ENCODE results near the gene OR8G1.
"Not testable (repeated sequence)": the region's sequence is repeated elsewhere in the genome, so short reads cannot be mapped to it uniquely, and the experiment has no call there.

The OR8G1 gene

DNA sequence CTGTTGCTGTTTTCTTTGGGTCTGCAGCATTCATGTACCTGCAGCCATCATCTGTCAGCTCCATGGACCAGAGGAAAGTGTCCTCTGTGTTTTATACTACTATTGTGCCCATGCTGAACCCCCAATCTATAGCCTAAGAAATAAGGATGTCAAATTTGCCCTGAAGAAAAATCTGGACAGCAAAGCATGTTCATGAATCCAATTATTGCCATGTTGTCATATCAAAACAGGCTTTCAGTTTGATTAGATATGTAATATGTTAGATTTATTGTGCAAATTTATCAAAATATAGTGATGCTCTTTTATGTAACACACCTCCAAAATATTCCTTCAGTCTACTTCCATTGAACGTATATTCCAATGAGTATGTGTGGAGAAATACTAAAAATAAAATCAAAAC is 15.4 kb upstream of the OR8G1 start:
- H3K4me3 ChIP-seq (ENCODE audit: low read depth, low read length) = no peak overlapping the region
- no peaks in the 10 kb centered on the region for H3K9me3 ChIP-seq
- no peaks in the 10 kb centered on the region for H3K27me3 ChIP-seq
- TF ChIP-seq, protein P1, sequence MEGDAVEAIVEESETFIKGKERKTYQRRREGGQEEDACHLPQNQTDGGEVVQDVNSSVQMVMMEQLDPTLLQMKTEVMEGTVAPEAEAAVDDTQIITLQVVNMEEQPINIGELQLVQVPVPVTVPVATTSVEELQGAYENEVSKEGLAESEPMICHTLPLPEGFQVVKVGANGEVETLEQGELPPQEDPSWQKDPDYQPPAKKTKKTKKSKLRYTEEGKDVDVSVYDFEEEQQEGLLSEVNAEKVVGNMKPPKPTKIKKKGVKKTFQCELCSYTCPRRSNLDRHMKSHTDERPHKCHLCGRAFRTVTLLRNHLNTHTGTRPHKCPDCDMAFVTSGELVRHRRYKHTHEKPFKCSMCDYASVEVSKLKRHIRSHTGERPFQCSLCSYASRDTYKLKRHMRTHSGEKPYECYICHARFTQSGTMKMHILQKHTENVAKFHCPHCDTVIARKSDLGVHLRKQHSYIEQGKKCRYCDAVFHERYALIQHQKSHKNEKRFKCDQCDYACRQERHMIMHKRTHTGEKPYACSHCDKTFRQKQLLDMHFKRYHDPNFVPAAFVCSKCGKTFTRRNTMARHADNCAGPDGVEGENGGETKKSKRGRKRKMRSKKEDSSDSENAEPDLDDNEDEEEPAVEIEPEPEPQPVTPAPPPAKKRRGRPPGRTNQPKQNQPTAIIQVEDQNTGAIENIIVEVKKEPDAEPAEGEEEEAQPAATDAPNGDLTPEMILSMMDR (IDR thresholded peaks at IDR 0.05; ENCODE audit: low read depth, low read length) = no peak
- no peaks in the 10 kb centered on the region for H3K36me3 ChIP-seq
- no peak for DNase-seq
- H3K4me1 ChIP-seq = no peaks in the 10 kb centered on the region

DNA sequence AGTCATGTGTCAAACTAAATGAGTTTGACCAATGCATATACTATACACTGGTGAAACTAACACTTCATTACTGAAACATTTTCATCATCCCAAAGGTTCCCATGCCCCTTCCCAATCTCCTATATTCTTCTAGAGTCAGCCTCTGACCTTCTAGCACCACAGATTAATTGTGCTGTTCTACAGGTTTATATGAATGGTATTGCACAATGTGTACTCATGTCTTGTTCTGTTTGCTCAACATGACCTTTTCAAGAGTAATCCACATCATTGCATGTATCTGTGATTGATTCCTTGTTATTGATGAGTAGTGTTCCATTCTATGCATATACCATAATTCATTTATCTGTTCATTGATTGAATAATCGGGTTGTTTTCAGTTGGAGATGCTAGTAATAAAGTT is 7.5 kb upstream of the OR8G1 start:
- TF ChIP-seq, protein P1 (IDR thresholded peaks at IDR 0.05; ENCODE audit: low read depth, low read length) = no peak
- Histone ChIP-seq H3K27me3 (no peaks in the 10 kb centered on the region), H3K9me3 (no peaks in the 10 kb centered on the region), H3K4me1 (no peaks in the 10 kb centered on the region), H3K36me3 (no peaks in the 10 kb centered on the region), H3K4me3 (ENCODE audit: low read depth, low read length) (no peak overlapping the region)
- no peak for DNase-seq

DNA sequence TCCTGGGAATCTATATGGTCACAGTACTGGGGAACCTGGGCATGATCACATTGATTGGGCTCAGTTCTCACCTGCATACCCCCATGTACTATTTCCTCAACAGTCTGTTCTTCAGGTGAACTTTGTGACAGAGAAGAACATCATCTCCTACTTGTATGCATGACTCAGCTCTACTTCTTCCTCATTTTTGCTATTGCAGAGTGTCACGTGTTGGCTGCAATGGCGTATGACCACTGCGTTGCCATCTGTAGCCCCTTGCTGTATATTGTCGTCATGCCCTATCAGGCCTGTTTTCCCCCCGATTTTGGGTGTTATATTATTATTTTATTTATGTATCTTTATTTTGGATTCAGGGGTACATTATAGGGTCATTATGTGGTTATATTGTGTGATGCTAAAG is 2.4 kb upstream of the OR8G1 start:
- no peaks in the 10 kb centered on the region for H3K36me3 ChIP-seq
- no peaks in the 10 kb centered on the region for H3K4me1 ChIP-seq
- H3K4me3 ChIP-seq (ENCODE audit: low read depth, low read length) = no peak overlapping the region
- no peaks in the 10 kb centered on the region for H3K9me3 ChIP-seq
- TF ChIP-seq, protein P1 (IDR thresholded peaks at IDR 0.05; ENCODE audit: low read depth, low read length) = no peak
- H3K27me3 ChIP-seq = no peaks in the 10 kb centered on the region
- DNase-seq = no peak

DNA sequence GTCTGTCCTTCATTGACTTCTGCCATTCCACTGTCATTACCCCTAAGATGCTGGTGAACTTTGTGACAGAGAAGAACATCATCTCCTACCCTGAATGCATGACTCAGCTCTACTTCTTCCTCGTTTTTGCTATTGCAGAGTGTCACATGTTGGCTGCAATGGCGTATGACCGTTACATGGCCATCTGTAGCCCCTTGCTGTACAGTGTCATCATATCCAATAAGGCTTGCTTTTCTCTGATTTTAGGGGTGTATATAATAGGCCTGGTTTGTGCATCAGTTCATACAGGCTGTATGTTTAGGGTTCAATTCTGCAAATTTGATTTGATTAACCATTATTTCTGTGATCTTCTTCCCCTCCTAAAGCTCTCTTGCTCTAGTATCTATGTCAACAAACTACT is 9.0 kb downstream of the OR8G1 start:
- DNase-seq; H3K4me3 ChIP-seq (ENCODE audit: low read depth, low read length); H3K4me1 ChIP-seq; H3K27me3 ChIP-seq; H3K36me3 ChIP-seq; H3K9me3 ChIP-seq: not testable (repeated sequence)

DNA sequence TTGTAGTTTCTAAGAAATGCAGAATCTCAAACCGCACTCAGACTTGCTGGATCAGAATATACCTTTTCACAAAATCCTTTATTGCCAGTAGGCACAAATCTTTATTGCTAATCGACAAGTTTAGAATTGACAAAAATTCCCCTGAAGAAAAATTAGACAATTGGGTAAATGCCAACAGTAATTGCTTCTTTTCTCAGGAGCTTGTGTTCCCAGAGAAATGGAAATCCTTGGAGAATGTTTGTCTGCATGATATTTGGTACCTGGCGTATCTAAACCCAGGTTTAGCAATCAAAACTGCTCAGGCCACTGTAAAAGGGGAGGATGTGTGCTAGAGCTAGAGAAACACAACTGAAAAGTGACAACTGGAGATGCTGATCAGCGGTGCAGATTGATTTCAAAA is 15.2 kb downstream of the OR8G1 start, which contains the start of gene OR8G5:
TSS of gene OR8G5 (plus strand) at position 301 of the 400 bp plus-strand sequence. CDS start 8,556 bp downstream, outside the sequence.
- H3K27me3 ChIP-seq = no peaks in the 10 kb centered on the region
- no peaks in the 10 kb centered on the region for H3K9me3 ChIP-seq
- H3K4me3 ChIP-seq (ENCODE audit: low read depth, low read length) = no peak within 1 kb of the TSS
- DNase-seq = no peak
- TF ChIP-seq, protein P1 (IDR thresholded peaks at IDR 0.05; ENCODE audit: low read depth, low read length) = no peak
- H3K4me1 ChIP-seq = no peaks in the 10 kb centered on the region
- H3K36me3 ChIP-seq = no peaks in the 10 kb centered on the region

DNA sequence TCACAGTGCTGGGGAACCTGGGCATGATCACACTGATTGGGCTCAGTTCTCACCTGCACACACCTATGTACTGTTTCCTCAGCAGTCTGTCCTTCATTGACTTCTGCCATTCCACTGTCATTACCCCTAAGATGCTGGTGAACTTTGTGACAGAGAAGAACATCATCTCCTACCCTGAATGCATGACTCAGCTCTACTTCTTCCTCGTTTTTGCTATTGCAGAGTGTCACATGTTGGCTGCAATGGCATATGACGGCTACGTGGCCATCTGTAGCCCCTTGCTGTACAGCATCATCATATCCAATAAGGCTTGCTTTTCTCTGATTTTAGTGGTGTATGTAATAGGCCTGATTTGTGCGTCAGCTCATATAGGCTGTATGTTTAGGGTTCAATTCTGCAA is 24.1 kb downstream of the OR8G1 start:
- not testable (repeated sequence) for H3K9me3 ChIP-seq; DNase-seq; H3K27me3 ChIP-seq; H3K4me3 ChIP-seq (ENCODE audit: low read depth, low read length); H3K36me3 ChIP-seq; H3K4me1 ChIP-seq

DNA sequence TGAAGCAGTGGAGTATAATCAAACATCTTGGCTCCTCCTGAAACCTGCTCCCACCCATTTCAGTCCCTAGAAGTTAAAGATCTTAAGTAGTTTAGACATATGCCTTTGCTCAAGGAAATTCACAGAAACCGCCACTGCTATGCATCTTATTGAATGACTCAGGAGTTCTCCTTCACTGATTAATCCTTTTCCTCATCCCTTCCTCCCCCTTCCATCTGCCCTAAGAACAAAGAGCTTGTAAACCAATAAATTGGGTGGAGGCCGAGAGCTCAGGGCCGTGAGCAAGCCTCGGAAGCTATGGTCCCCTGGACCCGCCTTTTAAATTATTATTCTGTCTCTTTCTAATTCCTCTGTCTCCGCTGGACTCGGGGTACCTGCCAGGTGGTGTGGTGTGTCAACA is 30.0 kb downstream of the OR8G1 start:
- H3K27me3 ChIP-seq, H3K36me3 ChIP-seq: not testable (repeated sequence)

DNA sequence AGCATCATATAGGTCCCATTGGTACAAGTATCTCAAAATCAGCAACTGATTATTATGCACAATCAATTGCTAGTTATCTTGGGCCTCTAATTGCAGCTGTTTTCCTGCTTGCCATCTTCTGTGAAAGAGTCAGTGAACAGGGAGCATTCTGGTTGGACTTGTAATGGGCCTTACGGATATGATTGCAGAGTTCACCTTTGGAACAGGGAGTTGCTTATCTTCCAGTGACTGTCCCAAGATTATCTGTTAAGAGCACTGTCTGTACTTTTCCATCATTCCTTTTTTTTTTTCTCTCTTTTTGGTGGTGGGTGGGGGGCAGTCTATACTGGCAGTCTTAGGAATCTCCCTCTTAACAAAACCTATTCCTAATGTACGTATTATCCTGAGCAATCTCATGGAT is 33.1 kb downstream of the OR8G1 start:
- TF ChIP-seq, protein P1 (IDR thresholded peaks at IDR 0.05; ENCODE audit: low read depth, low read length) = no peak
- no peak for DNase-seq
- Histone ChIP-seq H3K27me3 (no peaks in the 10 kb centered on the region), H3K4me3 (ENCODE audit: low read depth, low read length) (no peak overlapping the region), H3K9me3 (no peaks in the 10 kb centered on the region), H3K4me1 (no peaks in the 10 kb centered on the region), H3K36me3 (no peaks in the 10 kb centered on the region)

More for the DNA sequence above, 30.0 kb downstream of the OR8G1 start:
- not testable (repeated sequence) for DNase-seq; H3K4me1 ChIP-seq; H3K9me3 ChIP-seq; H3K4me3 ChIP-seq (ENCODE audit: low read depth, low read length)
